ENCODE results near the gene C3orf80.
"Not testable (repeated sequence)": the region's sequence is repeated elsewhere in the genome, so short reads cannot be mapped to it uniquely, and the experiment has no call there.

Gene C3orf80

GRCh38 chr3:160210799-160211221 lies 14.4 kb upstream of the C3orf80 start:
- DNase-seq = no peak

GRCh38 chr3:160213191-160213590 lies 12.0 kb upstream of the C3orf80 start:
- no peak for DNase-seq

- no peak for DNase-seq
Measured at GRCh38 chr3:160217675-160218074, 7.5 kb upstream of the C3orf80 start.

- DNase-seq = no peak
Measured at GRCh38 chr3:160218136-160218535, 7.1 kb upstream of the C3orf80 start.

- DNase-seq = no peak
Measured at GRCh38 chr3:160220038-160220437, 5.2 kb upstream of the C3orf80 start.

- DNase-seq = no peak
Measured at GRCh38 chr3:160221019-160221418, 4.2 kb upstream of the C3orf80 start.

GRCh38 chr3:160224256-160224655 lies 966 bp upstream of the C3orf80 start:
- DNase-seq = peak; percentile 29

- DNase-seq = no peak
Measured at GRCh38 chr3:160224811-160225175, 429 bp upstream of the C3orf80 start.

GRCh38 chr3:160226026-160226907 lies 1.0 kb downstream of the C3orf80 start:
- peak; percentile 68 for DNase-seq

GRCh38 chr3:160227419-160227818 lies 2.2 kb downstream of the C3orf80 start:
- no peak for DNase-seq

GRCh38 chr3:160232014-160232413 lies 6.8 kb downstream of the C3orf80 start:
- DNase-seq = no peak

- not testable (repeated sequence) for DNase-seq
Measured at GRCh38 chr3:160240719-160241118, 15.5 kb downstream of the C3orf80 start.

GRCh38 chr3:160245261-160245800 lies 20.1 kb downstream of the C3orf80 start:
- DNase-seq = no peak

- DNase-seq = no peak
Measured at GRCh38 chr3:160247766-160248165, 22.5 kb downstream of the C3orf80 start.

GRCh38 chr3:160253298-160253697 lies 28.1 kb downstream of the C3orf80 start:
- no peak for DNase-seq

GRCh38 chr3:160257606-160258005 lies 32.4 kb downstream of the C3orf80 start:
- DNase-seq = no peak

GRCh38 chr3:160259589-160259988 lies 34.4 kb downstream of the C3orf80 start:
- DNase-seq = no peak

- no peak for DNase-seq
Measured at GRCh38 chr3:160260587-160261270, 35.5 kb downstream of the C3orf80 start.

- DNase-seq = no peak
Measured at GRCh38 chr3:160265088-160265487, 39.9 kb downstream of the C3orf80 start.
